HepG2 (cell line): ENCODE results near the gene C12orf43. TPM values are rescaled to one million over a fixed set of nuclear protein-coding genes. Genes with fewer than 3 reads are reported as not detected.

ENCODE experiments used
- ARNT2 ChIP-seq: sonication (generic); formaldehyde crosslinking; IDR thresholded peaks from 2 replicates; pipeline ENCODE4 v1.8.0; 2022; ENCODE audit warnings: mild to moderate bottlenecking, low read depth, missing genetic modification reagents, moderate library complexity
- CBX1 ChIP-seq: IDR thresholded peaks from one replicate; pipeline ENCODE4 v1.6.1; 2016; ENCODE audit warnings: antibody characterized with exemption, low read depth
- EP300 ChIP-seq, 3 experiments: sonication (generic) in 1 of 3; formaldehyde crosslinking in 1 of 3; IDR thresholded peaks; 2 replicates each; pipeline versions ENCODE4 v1.5.1 to v1.6.1; 2011 to 2020; ENCODE audit warnings: low read depth in 2 of 3, low read length in 2 of 3, borderline replicate concordance in 1 of 3, improper control_type of control experiment in 1 of 3, mild to moderate bottlenecking in 1 of 3, missing genetic modification reagents in 1 of 3, moderate library complexity in 1 of 3
- MIER3 ChIP-seq: IDR thresholded peaks from 2 replicates; pipeline ENCODE4 v1.6.1; 2016; ENCODE audit warnings: missing compliant biosample characterization, borderline replicate concordance
- NR2C2 ChIP-seq: sonication (generic); formaldehyde crosslinking; IDR thresholded peaks from 2 replicates; pipeline ENCODE4 v1.4.0; 2020; ENCODE audit warnings: missing genetic modification reagents, mild to moderate bottlenecking, moderate library complexity, borderline replicate concordance
- PRPF4 ChIP-seq: fragments of 200-400 bp; formaldehyde crosslinking; IDR thresholded peaks from 2 replicates; pipeline ENCODE4 v1.6.1; 2016; ENCODE audit warnings: low read length, low read depth; ENCODE audit not compliant: poor library complexity, severe bottlenecking
- SALL1 ChIP-seq: sonication (generic); formaldehyde crosslinking; IDR thresholded peaks from 2 replicates; pipeline ENCODE4 v1.8.0; 2022; ENCODE audit warnings: mild to moderate bottlenecking, missing genetic modification reagents
- SRY ChIP-seq: sonication (generic); formaldehyde crosslinking; IDR thresholded peaks from 2 replicates; pipeline ENCODE4 v1.8.0; 2022; ENCODE audit warnings: mild to moderate bottlenecking, missing genetic modification reagents
- TCF7L2 ChIP-seq: IDR thresholded peaks from 2 replicates; pipeline ENCODE4 v1.6.1; 2011; ENCODE audit warnings: mild to moderate bottlenecking, low read depth, low read length, moderate library complexity
- ZNF577 ChIP-seq: sonication (generic); formaldehyde crosslinking; IDR thresholded peaks from 2 replicates; pipeline ENCODE4 v1.4.0; 2020; ENCODE audit warnings: mild to moderate bottlenecking, low read depth, missing genetic modification reagents, borderline replicate concordance
- polyA plus RNA-seq, 8 experiments: library from polyadenylated mRNA; depleted of rRNA in 3 of 8; stranded (reverse) in 7 of 8; unstranded in 1 of 8; fragments of >200 nt; fragmentation: Illumina TruSeq in 4 of 8; extraction: Trizol in 4 of 8; gene quantifications; 2 replicates each; pipeline versions ENCODE4 v1.2.1 to v1.2.3, GENCODE V29; 2011 to 2016; ENCODE audit warnings: low read depth in 4 of 8, missing spikeins in 1 of 8, mixed read lengths in 1 of 8; ENCODE audit not compliant: insufficient read depth in 1 of 8
- total RNA-seq, 5 experiments: library from RNA; depleted of rRNA; stranded (reverse); fragments of >200 nt; fragmentation: Illumina TruSeq; extraction: Trizol; gene quantifications; 2 replicates each; pipeline ENCODE4 v1.2.3, GENCODE V29; 2016; ENCODE audit warnings: low read depth in 1 of 5
- TF ChIP-seq, protein P1 (sequence below): sonication (generic); formaldehyde crosslinking; conservative IDR thresholded peaks from 2 replicates; pipeline ENCODE4 v1.4.0; 2020; ENCODE audit warnings: mild to moderate bottlenecking, missing genetic modification reagents, moderate library complexity
- TF ChIP-seq, protein P2 (sequence below): sonication (generic); formaldehyde crosslinking; IDR thresholded peaks from 2 replicates; pipeline ENCODE4 v1.8.0; 2022; ENCODE audit warnings: mild to moderate bottlenecking, missing genetic modification reagents
- TF ChIP-seq, protein P3 (sequence below): sonication (generic); formaldehyde crosslinking; IDR thresholded peaks from 2 replicates; pipeline ENCODE4 v1.8.0; 2022; ENCODE audit warnings: missing genetic modification reagents, mild to moderate bottlenecking, inconsistent platforms, borderline replicate concordance
- TF ChIP-seq, protein P4 (sequence below): sonication (generic); formaldehyde crosslinking; IDR thresholded peaks from 2 replicates; pipeline ENCODE4 v1.4.0; 2020; ENCODE audit warnings: missing genetic modification reagents, borderline replicate concordance
- TF ChIP-seq, protein P5 (sequence below): IDR thresholded peaks from 2 replicates; pipeline ENCODE4 v1.6.1; 2018; ENCODE audit warnings: missing genetic modification reagents, mild to moderate bottlenecking, missing compliant biosample characterization
- TF ChIP-seq, protein P6 (sequence below): IDR thresholded peaks from 2 replicates; pipeline ENCODE4 v1.6.1; 2016; ENCODE audit warnings: missing genetic modification reagents, missing compliant biosample characterization

Gene C12orf43
- total and polyA plus RNA-seq, 2 of the 13 experiments (the other 11 are each of a cell fraction or from before 2014, with no cell fraction given), result 7.9 to 11.1 TPM

DNA sequence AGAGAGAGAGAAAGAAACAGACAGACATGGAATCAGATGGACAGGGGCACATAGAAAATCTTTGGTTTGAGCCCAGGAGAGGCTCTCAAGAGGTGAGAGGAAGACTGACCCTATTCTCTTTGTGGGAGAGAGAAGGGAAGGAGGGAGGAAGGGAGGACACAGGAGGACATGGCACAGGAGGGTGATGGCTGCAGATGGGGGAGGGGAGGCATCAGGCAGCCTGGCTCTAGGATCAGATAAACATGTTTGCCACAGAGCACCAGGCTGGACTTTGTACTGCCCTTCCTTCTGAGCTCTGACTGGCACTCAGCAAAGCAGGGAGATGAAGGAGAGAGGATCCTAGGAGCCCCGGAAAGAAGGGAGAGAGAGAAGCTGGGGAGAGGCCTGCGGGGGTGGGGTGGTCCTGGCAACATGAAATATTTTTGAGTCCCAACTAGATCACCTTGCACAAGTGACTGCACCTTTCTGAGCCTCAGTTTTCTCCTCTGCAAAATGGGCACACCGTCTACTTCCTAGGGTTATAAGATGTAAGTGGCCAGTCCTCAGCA lies 31.9 kb downstream of the C12orf43 start (continued):
- TF ChIP-seq, protein P1, sequence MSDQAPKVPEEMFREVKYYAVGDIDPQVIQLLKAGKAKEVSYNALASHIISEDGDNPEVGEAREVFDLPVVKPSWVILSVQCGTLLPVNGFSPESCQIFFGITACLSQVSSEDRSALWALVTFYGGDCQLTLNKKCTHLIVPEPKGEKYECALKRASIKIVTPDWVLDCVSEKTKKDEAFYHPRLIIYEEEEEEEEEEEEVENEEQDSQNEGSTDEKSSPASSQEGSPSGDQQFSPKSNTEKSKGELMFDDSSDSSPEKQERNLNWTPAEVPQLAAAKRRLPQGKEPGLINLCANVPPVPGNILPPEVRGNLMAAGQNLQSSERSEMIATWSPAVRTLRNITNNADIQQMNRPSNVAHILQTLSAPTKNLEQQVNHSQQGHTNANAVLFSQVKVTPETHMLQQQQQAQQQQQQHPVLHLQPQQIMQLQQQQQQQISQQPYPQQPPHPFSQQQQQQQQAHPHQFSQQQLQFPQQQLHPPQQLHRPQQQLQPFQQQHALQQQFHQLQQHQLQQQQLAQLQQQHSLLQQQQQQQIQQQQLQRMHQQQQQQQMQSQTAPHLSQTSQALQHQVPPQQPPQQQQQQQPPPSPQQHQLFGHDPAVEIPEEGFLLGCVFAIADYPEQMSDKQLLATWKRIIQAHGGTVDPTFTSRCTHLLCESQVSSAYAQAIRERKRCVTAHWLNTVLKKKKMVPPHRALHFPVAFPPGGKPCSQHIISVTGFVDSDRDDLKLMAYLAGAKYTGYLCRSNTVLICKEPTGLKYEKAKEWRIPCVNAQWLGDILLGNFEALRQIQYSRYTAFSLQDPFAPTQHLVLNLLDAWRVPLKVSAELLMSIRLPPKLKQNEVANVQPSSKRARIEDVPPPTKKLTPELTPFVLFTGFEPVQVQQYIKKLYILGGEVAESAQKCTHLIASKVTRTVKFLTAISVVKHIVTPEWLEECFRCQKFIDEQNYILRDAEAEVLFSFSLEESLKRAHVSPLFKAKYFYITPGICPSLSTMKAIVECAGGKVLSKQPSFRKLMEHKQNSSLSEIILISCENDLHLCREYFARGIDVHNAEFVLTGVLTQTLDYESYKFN (CRISPR knock-in tag), result peak; percentile 84
- peak; percentile 82 for TF ChIP-seq MIER3 (CRISPR knock-in tag)
- TF ChIP-seq EP300 (IDR thresholded peaks at IDR 0.05; ENCODE audit: low read depth in 2 of 2, low read length in 2 of 2), result peak in 1 of 2 experiments; percentile 67; a peak in 2 of 4 replicates
- TF ChIP-seq EP300 (CRISPR knock-in tag; IDR thresholded peaks at IDR 0.05; ENCODE audit: borderline replicate concordance), result 0 out of 2 replicates have a peak, but pooled peaks have one; percentile 17
- no peak for TF ChIP-seq SRY (CRISPR knock-in tag)
- TF ChIP-seq, protein P2, sequence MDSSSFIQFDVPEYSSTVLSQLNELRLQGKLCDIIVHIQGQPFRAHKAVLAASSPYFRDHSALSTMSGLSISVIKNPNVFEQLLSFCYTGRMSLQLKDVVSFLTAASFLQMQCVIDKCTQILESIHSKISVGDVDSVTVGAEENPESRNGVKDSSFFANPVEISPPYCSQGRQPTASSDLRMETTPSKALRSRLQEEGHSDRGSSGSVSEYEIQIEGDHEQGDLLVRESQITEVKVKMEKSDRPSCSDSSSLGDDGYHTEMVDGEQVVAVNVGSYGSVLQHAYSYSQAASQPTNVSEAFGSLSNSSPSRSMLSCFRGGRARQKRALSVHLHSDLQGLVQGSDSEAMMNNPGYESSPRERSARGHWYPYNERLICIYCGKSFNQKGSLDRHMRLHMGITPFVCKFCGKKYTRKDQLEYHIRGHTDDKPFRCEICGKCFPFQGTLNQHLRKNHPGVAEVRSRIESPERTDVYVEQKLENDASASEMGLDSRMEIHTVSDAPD (CRISPR knock-in tag), result 0 out of 2 replicates have a peak, but pooled peaks have one; percentile 37
- no peak for TF ChIP-seq TCF7L2
- no peak for TF ChIP-seq ARNT2 (CRISPR knock-in tag)
- TF ChIP-seq, protein P3, sequence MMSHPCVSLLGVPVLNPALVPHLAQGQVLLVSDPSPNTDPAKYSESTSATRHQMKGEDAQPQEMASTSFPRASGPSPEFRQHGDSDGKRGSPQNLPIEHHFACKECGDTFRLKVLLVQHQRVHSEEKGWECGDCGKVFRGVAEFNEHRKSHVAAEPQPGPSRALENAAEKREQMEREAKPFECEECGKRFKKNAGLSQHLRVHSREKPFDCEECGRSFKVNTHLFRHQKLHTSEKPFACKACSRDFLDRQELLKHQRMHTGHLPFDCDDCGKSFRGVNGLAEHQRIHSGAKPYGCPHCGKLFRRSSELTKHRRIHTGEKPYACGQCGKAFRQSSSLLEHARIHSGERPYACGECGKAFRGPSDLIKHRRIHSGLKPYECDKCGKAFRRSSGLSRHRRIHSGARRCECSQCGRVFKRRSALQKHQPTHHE (CRISPR knock-in tag), result no peak
- TF ChIP-seq ZNF577 (CRISPR knock-in tag), result no peak
- TF ChIP-seq, protein P4, sequence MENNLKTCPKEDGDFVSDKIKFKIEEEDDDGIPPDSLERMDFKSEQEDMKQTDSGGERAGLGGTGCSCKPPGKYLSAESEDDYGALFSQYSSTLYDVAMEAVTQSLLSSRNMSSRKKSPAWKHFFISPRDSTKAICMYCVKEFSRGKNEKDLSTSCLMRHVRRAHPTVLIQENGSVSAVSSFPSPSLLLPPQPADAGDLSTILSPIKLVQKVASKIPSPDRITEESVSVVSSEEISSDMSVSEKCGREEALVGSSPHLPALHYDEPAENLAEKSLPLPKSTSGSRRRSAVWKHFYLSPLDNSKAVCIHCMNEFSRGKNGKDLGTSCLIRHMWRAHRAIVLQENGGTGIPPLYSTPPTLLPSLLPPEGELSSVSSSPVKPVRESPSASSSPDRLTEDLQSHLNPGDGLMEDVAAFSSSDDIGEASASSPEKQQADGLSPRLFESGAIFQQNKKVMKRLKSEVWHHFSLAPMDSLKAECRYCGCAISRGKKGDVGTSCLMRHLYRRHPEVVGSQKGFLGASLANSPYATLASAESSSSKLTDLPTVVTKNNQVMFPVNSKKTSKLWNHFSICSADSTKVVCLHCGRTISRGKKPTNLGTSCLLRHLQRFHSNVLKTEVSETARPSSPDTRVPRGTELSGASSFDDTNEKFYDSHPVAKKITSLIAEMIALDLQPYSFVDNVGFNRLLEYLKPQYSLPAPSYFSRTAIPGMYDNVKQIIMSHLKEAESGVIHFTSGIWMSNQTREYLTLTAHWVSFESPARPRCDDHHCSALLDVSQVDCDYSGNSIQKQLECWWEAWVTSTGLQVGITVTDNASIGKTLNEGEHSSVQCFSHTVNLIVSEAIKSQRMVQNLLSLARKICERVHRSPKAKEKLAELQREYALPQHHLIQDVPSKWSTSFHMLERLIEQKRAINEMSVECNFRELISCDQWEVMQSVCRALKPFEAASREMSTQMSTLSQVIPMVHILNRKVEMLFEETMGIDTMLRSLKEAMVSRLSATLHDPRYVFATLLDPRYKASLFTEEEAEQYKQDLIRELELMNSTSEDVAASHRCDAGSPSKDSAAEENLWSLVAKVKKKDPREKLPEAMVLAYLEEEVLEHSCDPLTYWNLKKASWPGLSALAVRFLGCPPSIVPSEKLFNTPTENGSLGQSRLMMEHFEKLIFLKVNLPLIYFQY (CRISPR knock-in tag), result no peak
- TF ChIP-seq NR2C2 (CRISPR knock-in tag), result peak; percentile 39; the same call in 1 of the 2 replicates
- TF ChIP-seq SALL1 (CRISPR knock-in tag), result peak; percentile 76
- TF ChIP-seq PRPF4, result no peak
- TF ChIP-seq CBX1, result peak; percentile 70
- TF ChIP-seq, protein P5, sequence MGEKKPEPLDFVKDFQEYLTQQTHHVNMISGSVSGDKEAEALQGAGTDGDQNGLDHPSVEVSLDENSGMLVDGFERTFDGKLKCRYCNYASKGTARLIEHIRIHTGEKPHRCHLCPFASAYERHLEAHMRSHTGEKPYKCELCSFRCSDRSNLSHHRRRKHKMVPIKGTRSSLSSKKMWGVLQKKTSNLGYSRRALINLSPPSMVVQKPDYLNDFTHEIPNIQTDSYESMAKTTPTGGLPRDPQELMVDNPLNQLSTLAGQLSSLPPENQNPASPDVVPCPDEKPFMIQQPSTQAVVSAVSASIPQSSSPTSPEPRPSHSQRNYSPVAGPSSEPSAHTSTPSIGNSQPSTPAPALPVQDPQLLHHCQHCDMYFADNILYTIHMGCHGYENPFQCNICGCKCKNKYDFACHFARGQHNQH (CRISPR knock-in tag), result peak; percentile 74
- TF ChIP-seq, protein P6, sequence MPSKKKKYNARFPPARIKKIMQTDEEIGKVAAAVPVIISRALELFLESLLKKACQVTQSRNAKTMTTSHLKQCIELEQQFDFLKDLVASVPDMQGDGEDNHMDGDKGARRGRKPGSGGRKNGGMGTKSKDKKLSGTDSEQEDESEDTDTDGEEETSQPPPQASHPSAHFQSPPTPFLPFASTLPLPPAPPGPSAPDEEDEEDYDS, result 0 out of 2 replicates have a peak, but pooled peaks have one; percentile 32
